ENCODE data around the gene CLTC.

Gene CLTC

DNA sequence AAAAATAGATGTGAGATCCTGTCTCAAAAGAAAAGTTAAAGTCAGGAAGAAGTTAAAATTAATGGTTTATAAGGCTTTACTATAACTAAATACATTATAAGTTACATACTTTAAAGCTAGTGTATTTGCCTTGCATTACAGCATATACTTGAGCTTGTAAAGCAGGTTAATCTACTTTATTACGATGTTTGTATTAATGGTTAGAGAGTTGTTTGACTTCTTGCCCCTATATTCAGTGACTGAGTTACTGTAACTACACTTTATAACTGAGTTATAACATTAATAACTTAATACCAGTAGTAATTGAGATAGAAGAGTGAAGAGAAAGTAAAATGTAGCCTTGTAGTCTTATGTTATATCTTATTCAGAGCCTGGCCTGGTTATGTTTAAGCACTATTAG is 22.9 kb downstream of the CLTC start:
- DNase-seq (ENCODE audit: low read depth): no peak
- H3K4me3 ChIP-seq (ENCODE audit: low read length): no peak overlapping the region
- TF ChIP-seq, protein P1, sequence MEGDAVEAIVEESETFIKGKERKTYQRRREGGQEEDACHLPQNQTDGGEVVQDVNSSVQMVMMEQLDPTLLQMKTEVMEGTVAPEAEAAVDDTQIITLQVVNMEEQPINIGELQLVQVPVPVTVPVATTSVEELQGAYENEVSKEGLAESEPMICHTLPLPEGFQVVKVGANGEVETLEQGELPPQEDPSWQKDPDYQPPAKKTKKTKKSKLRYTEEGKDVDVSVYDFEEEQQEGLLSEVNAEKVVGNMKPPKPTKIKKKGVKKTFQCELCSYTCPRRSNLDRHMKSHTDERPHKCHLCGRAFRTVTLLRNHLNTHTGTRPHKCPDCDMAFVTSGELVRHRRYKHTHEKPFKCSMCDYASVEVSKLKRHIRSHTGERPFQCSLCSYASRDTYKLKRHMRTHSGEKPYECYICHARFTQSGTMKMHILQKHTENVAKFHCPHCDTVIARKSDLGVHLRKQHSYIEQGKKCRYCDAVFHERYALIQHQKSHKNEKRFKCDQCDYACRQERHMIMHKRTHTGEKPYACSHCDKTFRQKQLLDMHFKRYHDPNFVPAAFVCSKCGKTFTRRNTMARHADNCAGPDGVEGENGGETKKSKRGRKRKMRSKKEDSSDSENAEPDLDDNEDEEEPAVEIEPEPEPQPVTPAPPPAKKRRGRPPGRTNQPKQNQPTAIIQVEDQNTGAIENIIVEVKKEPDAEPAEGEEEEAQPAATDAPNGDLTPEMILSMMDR (IDR thresholded peaks at IDR 0.05; ENCODE audit: insufficient read depth, low read depth, low read length, missing control alignments): no peak

DNA sequence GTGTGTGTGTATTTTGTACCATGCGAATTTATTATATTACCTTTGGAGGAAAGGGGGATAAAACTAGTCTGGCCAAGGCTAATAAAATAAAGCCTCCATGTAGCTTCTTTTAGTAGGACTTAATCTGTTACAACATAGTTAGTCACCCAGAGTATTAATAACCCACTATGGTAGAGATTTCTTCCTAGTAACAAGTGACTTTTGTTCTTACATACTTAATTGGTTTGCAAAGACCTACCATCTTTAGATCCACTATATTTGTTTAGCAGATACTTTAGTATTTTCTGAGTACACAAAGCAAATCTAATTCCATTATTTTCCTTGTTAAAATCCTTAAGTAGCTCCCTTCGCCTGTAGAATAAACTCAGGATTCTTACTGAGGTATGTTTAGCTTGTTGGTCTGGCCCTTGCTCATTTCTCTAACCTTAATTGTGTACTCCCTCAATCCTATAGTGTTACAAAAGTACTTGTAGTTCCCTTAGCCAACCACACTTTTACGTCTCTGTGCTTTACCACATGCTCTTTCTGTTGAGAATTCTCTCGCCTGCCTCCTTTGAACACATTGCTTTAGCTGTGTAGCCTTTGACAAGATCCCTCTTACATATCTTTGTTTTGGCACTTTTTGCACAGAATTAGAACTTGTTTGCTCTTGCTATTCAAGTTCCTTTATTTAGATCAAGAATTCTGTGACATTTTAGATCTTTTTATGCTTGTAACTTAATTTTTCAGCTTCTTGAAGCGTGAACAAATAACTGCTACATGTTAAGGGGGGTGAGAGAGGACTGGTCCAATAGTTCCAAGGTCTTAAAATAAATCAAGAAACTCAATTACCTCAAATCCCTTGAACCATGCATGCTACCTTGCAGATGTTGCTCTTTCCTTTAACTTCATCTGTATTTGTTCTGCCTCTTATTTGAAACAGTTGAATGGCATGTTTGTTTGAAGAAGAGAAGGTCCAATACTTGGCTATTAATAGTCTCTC is 23.8 kb downstream of the CLTC start:
- TF ChIP-seq, protein P1 (IDR thresholded peaks at IDR 0.05; ENCODE audit: insufficient read depth, low read depth, low read length, missing control alignments): no peak
- DNase-seq (ENCODE audit: low read depth): peak; percentile 70
- H3K4me3 ChIP-seq (ENCODE audit: low read length): no peak overlapping the region

DNA sequence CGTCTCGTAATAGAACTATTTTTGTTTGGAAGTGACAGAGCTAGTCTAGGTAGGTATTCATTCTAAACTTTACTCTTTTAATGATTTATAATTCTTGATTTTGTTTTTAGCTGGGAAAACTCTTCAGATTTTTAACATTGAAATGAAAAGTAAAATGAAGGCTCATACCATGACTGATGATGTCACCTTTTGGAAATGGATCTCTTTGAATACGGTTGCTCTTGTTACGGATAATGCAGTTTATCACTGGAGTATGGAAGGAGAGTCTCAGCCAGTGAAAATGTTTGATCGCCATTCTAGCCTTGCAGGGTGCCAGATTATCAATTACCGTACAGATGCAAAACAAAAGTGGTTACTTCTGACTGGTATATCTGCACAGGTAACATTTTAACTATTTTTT is 27.6 kb downstream of the CLTC start:
- no peak overlapping the region for H3K4me3 ChIP-seq (ENCODE audit: low read length)
- no peak for DNase-seq (ENCODE audit: low read depth)
- TF ChIP-seq, protein P1 (IDR thresholded peaks at IDR 0.05; ENCODE audit: insufficient read depth, low read depth, low read length, missing control alignments): no peak

DNA sequence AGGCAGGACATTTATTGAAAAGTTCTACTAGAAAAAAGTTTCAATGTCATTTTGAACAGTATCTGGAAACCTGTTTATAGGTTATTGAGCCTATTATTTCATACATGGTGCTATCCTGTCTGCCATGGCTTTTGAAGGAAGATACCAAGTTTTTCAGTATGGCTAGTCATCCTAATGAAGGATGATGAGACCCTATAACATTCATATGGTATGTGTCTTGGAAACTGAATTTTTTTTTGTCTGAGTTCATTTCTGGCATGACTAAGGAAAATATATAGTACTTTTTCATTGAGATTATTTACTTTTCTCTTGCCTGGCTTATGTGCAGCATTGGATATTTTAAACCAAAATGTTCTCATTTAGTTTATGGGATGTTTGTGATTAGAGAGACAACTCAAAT is 30.2 kb downstream of the CLTC start:
- DNase-seq (ENCODE audit: low read depth): no peak
- TF ChIP-seq, protein P1 (IDR thresholded peaks at IDR 0.05; ENCODE audit: insufficient read depth, low read depth, low read length, missing control alignments): no peak
- no peak overlapping the region for H3K4me3 ChIP-seq (ENCODE audit: low read length)

DNA sequence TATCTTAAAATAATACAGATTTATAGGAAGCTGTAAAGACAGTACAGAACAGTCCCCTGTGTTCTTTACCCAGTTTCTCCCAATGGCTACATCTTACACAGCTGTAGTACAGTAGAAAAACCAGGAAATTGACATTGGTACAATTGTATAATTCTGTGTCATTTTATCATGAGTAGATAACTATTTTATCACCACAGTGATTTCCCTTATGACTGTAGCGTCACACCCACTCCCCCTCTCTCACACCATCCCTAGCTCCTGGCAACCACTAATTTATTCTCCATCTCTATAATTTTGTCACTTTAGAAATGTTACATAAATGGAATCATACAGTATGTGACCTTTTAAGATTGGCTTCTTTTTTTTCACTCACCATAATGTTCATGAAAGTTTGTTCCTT is 30.9 kb downstream of the CLTC start:
- H3K4me3 ChIP-seq (ENCODE audit: low read length): no peak overlapping the region
- DNase-seq (ENCODE audit: low read depth): no peak
- TF ChIP-seq, protein P1 (IDR thresholded peaks at IDR 0.05; ENCODE audit: insufficient read depth, low read depth, low read length, missing control alignments): no peak

DNA sequence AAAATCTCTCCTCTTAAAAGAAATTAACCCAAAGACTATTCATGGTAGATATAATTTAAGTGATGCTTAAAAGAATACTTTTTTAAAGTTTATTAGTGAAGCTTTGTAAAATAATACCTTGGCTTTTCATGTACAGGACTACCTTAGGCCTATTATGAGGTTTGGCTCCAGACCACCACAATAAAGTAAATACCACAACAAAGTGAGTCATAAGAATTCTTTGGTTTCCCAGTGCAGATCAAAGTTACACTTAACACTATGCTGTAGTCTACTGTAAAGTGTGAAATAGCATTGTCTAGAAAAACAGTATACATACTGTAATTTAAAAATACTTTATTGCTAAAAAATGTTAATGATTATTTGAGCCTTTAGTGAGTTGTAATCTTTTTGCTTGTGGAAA is 31.7 kb downstream of the CLTC start:
- TF ChIP-seq, protein P1 (IDR thresholded peaks at IDR 0.05; ENCODE audit: insufficient read depth, low read depth, low read length, missing control alignments): no peak
- no peak overlapping the region for H3K4me3 ChIP-seq (ENCODE audit: low read length)
- DNase-seq (ENCODE audit: low read depth): no peak

Data from epithelial cell of esophagus (primary cell).